H9 (cell line): ENCODE results near the gene F10. TPM values are rescaled to one million over a fixed set of nuclear protein-coding genes. Genes with fewer than 3 reads are reported as not detected.

ENCODE experiments used
- DNase-seq: peaks from one replicate; pipeline ENCODE4 v3.0.0-alpha.2; 2017
- H2AFZ ChIP-seq: one replicate; pipeline ENCODE4 v1.6.1; 2013; ENCODE audit warnings: mild to moderate bottlenecking, low read length, control low read depth, moderate library complexity
- H2AK5ac ChIP-seq: 2 replicates; pipeline ENCODE4 v1.6.1; 2013; ENCODE audit warnings: low read length, control low read depth, mixed read lengths; ENCODE audit not compliant: insufficient read length
- H2BK120ac ChIP-seq: one replicate; pipeline ENCODE4 v1.6.1; 2013; ENCODE audit warnings: low read depth, mild to moderate bottlenecking, low read length, control low read depth, inconsistent platforms; ENCODE audit not compliant: poor library complexity, severe bottlenecking
- H2BK12ac ChIP-seq: 2 replicates; pipeline ENCODE4 v1.6.1; 2013; ENCODE audit warnings: low read length, control low read depth, mixed read lengths, low read depth; ENCODE audit not compliant: insufficient read length
- H2BK15ac ChIP-seq: 2 replicates; pipeline ENCODE4 v1.6.1; 2013; ENCODE audit warnings: low read depth, low read length, control low read depth
- H2BK20ac ChIP-seq: one replicate; pipeline ENCODE4 v1.6.1; 2013; ENCODE audit warnings: low read depth, mild to moderate bottlenecking, low read length, control low read depth, inconsistent platforms; ENCODE audit not compliant: poor library complexity, severe bottlenecking
- H2BK5ac ChIP-seq: 2 replicates; pipeline ENCODE4 v1.6.1; 2013; ENCODE audit warnings: low read length, control low read depth, mixed read lengths; ENCODE audit not compliant: insufficient read length
- H3K14ac ChIP-seq: 2 replicates; pipeline ENCODE4 v1.6.1; 2013; ENCODE audit warnings: low read length, control low read depth; ENCODE audit not compliant: insufficient read depth
- H3K18ac ChIP-seq: 2 replicates; pipeline ENCODE4 v1.6.1; 2013; ENCODE audit warnings: low read depth, mild to moderate bottlenecking, mixed read lengths, low read length, control low read depth; ENCODE audit not compliant: insufficient read length
- H3K23ac ChIP-seq: 2 replicates; pipeline ENCODE4 v1.6.1; 2013; ENCODE audit warnings: low read length, control low read depth, mixed read lengths, low read depth; ENCODE audit not compliant: insufficient read length
- H3K23me2 ChIP-seq: 2 replicates; pipeline ENCODE4 v1.6.1; 2013; ENCODE audit warnings: low read depth, mild to moderate bottlenecking, mixed read lengths, low read length, control low read depth; ENCODE audit not compliant: insufficient read length, poor library complexity, severe bottlenecking
- H3K27ac ChIP-seq: 2 replicates; pipeline ENCODE4 v1.5.1; 2013; ENCODE audit warnings: low read length, control low read depth, mixed read lengths, low read depth; ENCODE audit not compliant: insufficient read length
- H3K27me3 ChIP-seq: 2 replicates; pipeline ENCODE4 v1.6.1; 2013; ENCODE audit warnings: low read length, control low read depth, inconsistent platforms; ENCODE audit not compliant: insufficient read depth
- H3K4ac ChIP-seq: 2 replicates; pipeline ENCODE4 v1.6.1; 2013; ENCODE audit warnings: low read depth, mild to moderate bottlenecking, control low read depth, inconsistent platforms, low read length, moderate library complexity
- H3K4me1 ChIP-seq: 2 replicates; pipeline ENCODE4 v1.6.1; 2013; ENCODE audit warnings: low read length, control low read depth, inconsistent platforms; ENCODE audit not compliant: insufficient read depth
- H3K4me2 ChIP-seq: 2 replicates; pipeline ENCODE4 v1.6.1; 2013; ENCODE audit warnings: low read length, control low read depth, mixed read lengths; ENCODE audit not compliant: insufficient read length, insufficient read depth
- H3K56ac ChIP-seq: 2 replicates; pipeline ENCODE4 v1.6.1; 2013; ENCODE audit warnings: low read depth, mild to moderate bottlenecking, mixed read lengths, low read length, control low read depth; ENCODE audit not compliant: insufficient read length
- H3K79me1 ChIP-seq: 2 replicates; pipeline ENCODE4 v1.6.1; 2013; ENCODE audit warnings: low read depth, mild to moderate bottlenecking, moderate library complexity, low read length, control low read depth, inconsistent platforms; ENCODE audit not compliant: insufficient read depth, poor library complexity, severe bottlenecking
- H3K79me2 ChIP-seq: 2 replicates; pipeline ENCODE4 v1.6.1; 2013; ENCODE audit warnings: low read length, control low read depth, inconsistent platforms; ENCODE audit not compliant: insufficient read depth
- H3K9ac ChIP-seq: 2 replicates; pipeline ENCODE4 v1.6.1; 2013; ENCODE audit warnings: low read length, control low read depth, mixed read lengths; ENCODE audit not compliant: insufficient read length; ENCODE audit errors: extremely low read depth
- H3K9me3 ChIP-seq: one replicate; pipeline ENCODE4 v1.6.1; 2013; ENCODE audit warnings: low read depth, low read length, inconsistent platforms; ENCODE audit not compliant: control insufficient read depth
- H3T11ph ChIP-seq: one replicate; pipeline ENCODE4 v1.6.1; 2013; ENCODE audit warnings: mild to moderate bottlenecking, low read length, control low read depth, inconsistent platforms
- H4K20me1 ChIP-seq: one replicate; pipeline ENCODE4 v1.6.1; 2013; ENCODE audit not compliant: control insufficient read depth, insufficient read length, insufficient read depth
- H4K5ac ChIP-seq: 2 replicates; pipeline ENCODE4 v1.6.1; 2013; ENCODE audit warnings: low read depth, mild to moderate bottlenecking, mixed read lengths, low read length, control low read depth; ENCODE audit not compliant: insufficient read length
- H4K8ac ChIP-seq: replicated peaks from 2 replicates; pipeline ENCODE4 v1.6.1; 2013; ENCODE audit warnings: low read length, control low read depth, mixed read lengths, low read depth; ENCODE audit not compliant: insufficient read length
- H4K91ac ChIP-seq: 2 replicates; pipeline ENCODE4 v1.6.1; 2013; ENCODE audit warnings: low read depth, mild to moderate bottlenecking, moderate library complexity, mixed read lengths, low read length, control low read depth; ENCODE audit not compliant: insufficient read length
- H3K27ac Mint-ChIP-seq, 3 experiments: 2 replicates in 2 of 3; 3 replicates in 1 of 3; pipeline ENCODE4 v1.8.0; 2020 to 2021; ENCODE audit warnings: mixed read lengths in 3 of 3, mild to moderate bottlenecking in 1 of 3, moderate library complexity in 1 of 3
- H3K27me3 Mint-ChIP-seq: 2 replicates; pipeline ENCODE4 v1.8.0; 2021; ENCODE audit warnings: low read depth, mild to moderate bottlenecking, moderate library complexity, mixed read lengths
- H3K36me3 Mint-ChIP-seq, 3 experiments: 2 replicates in 2 of 3; 3 replicates in 1 of 3; pipeline ENCODE4 v1.8.0; 2020 to 2021; ENCODE audit warnings: low read depth in 3 of 3, mixed read lengths in 3 of 3; ENCODE audit not compliant: insufficient read depth in 1 of 3
- H3K4me1 Mint-ChIP-seq, 2 experiments: 2 replicates each; pipeline ENCODE4 v1.8.0; 2020; ENCODE audit warnings: mixed read lengths in 2 of 2
- H3K4me3 Mint-ChIP-seq, 2 experiments: 2 replicates in 1 of 2; 3 replicates in 1 of 2; pipeline ENCODE4 v1.8.0; 2020 to 2021; ENCODE audit warnings: mild to moderate bottlenecking in 2 of 2, mixed read lengths in 2 of 2, moderate library complexity in 1 of 2
- H3K9me3 Mint-ChIP-seq, 2 experiments: 2 replicates in 1 of 2; 3 replicates in 1 of 2; pipeline ENCODE4 v1.8.0; 2020; ENCODE audit warnings: mild to moderate bottlenecking in 2 of 2, mixed read lengths in 2 of 2, moderate library complexity in 1 of 2
- WGBS: extraction: QIAGEN DNeasy Blood & Tissue Kit; methylation state at CpG from one replicate; pipeline ENCODE4 v1.1.7; 2013; ENCODE audit warnings: missing lambda C conversion rate, low lambda C conversion rate, mixed read lengths; ENCODE audit not compliant: insufficient read length; ENCODE audit errors: extremely low coverage; 5-methylcytosine and 5-hydroxymethylcytosine counted together
- total RNA-seq: library from RNA; stranded (reverse); gene quantifications from 2 replicates; pipeline ENCODE4 v1.2.1, GENCODE V29; 2021
- TF ChIP-seq, protein P1 (sequence below): fragments of 200-600 bp; sonication (generic); conservative IDR thresholded peaks from 3 replicates; pipeline ENCODE4 v1.8.0; 2021; ENCODE audit warnings: antibody characterized with exemption, mild to moderate bottlenecking

Gene F10
- total RNA-seq, 1 experiment from 2014 or later: 1.7 TPM

DNA sequence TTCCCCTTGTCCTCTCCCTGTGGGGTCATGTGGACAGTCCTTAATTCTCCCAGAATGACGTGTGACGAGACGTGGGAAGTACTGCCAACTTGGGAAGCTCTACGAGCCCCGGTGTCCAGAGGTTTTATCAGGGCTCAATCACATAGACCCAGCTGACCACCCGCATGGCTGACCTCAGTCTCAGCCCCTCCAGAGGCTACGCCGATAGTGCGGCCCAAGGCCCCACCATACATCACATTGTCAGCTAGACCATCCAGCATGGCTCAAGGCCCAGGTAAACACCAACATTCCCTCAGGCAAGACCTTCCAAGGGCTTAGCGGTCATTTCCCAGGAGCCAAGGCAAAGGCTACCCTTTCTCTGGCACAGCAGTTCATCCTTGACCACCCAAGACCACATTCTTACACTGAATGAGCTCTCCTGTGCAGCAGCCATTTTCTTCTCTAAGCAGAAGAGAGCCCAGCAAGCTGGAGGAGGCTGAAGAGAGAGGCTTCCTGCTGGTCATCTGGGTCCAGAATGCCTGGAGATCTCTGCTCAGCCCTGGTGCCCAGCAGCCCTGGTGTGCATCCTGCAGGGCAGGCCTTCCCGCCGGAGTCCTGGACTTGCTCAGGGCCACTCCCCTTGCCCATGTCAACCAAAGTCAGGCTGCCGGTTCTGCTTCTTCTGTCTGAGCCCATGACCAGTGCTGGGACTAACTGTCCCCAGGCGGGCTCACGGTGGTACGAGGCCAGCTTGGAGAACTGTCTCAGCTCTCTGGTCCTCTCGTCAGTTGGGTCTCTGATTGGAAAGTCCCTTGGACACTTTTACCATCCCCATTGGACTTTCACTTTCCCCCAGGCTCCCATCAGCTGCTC lies 7.9 kb upstream of the F10 start:
- no peak overlapping the region for H2BK12ac ChIP-seq
- Mint-ChIP-seq H3K4me1 (no peaks in the 10 kb centered on the region), H3K9me3 (peaks cover 0 to 4% of the 10 kb centered on the region in 2 experiments; a peak in 1 of 5 replicates), H3K27me3 (peaks cover 34% of the 10 kb centered on the region), H3K27ac (no peak overlapping the region), H3K4me3 (no peak overlapping the region), H3K36me3 (no peaks in the 10 kb centered on the region)
- H3K79me1 ChIP-seq: no peaks in the 10 kb centered on the region
- no peak overlapping the region for H3K56ac ChIP-seq
- H2AK5ac ChIP-seq: no peak overlapping the region
- peaks cover under 1% of the 10 kb centered on the region for H3K23me2 ChIP-seq
- no peak overlapping the region for H3K27ac ChIP-seq
- H3K18ac ChIP-seq: no peak overlapping the region
- H2BK15ac ChIP-seq: no peak overlapping the region
- DNase-seq: no peak
- no peaks in the 10 kb centered on the region for H3K79me2 ChIP-seq
- H2BK120ac ChIP-seq: no peak overlapping the region
- H4K8ac ChIP-seq: no peak overlapping the region
- H3K14ac ChIP-seq: no peak overlapping the region; the same call in 1 of the 2 replicates
- no peaks in the 10 kb centered on the region for H4K20me1 ChIP-seq
- no peak overlapping the region for H3K4me2 ChIP-seq
- no peak overlapping the region for H2AFZ ChIP-seq
- TF ChIP-seq, protein P1, sequence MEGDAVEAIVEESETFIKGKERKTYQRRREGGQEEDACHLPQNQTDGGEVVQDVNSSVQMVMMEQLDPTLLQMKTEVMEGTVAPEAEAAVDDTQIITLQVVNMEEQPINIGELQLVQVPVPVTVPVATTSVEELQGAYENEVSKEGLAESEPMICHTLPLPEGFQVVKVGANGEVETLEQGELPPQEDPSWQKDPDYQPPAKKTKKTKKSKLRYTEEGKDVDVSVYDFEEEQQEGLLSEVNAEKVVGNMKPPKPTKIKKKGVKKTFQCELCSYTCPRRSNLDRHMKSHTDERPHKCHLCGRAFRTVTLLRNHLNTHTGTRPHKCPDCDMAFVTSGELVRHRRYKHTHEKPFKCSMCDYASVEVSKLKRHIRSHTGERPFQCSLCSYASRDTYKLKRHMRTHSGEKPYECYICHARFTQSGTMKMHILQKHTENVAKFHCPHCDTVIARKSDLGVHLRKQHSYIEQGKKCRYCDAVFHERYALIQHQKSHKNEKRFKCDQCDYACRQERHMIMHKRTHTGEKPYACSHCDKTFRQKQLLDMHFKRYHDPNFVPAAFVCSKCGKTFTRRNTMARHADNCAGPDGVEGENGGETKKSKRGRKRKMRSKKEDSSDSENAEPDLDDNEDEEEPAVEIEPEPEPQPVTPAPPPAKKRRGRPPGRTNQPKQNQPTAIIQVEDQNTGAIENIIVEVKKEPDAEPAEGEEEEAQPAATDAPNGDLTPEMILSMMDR: no peak
- no peak overlapping the region for H3K9ac ChIP-seq
- H3K4me1 ChIP-seq: no peaks in the 10 kb centered on the region
- H3K23ac ChIP-seq: no peak overlapping the region
- no peak overlapping the region for H4K5ac ChIP-seq
- H4K91ac ChIP-seq: no peak overlapping the region
- no CpG with 5 or more reads among the region's 17 CpGs for WGBS
- H2BK20ac ChIP-seq: no peak overlapping the region
- no peak overlapping the region for H2BK5ac ChIP-seq
- H3T11ph ChIP-seq: no peak overlapping the region
- H3K9me3 ChIP-seq: no peaks in the 10 kb centered on the region
- H3K4ac ChIP-seq: no peak overlapping the region
- H3K27me3 ChIP-seq: peaks cover 22% of the 10 kb centered on the region; the same call in 1 of the 2 replicates
